GM20431 (cell line): ENCODE data around the gene NR2F2.

ENCODE experiments used
- in situ Hi-C: fragments of 300-500 bp; cut with MseI, MboI; formaldehyde crosslinking; loops from one replicate; pipeline ENCODE4 v1.15.0; 2020; ENCODE audit warnings: low sequenced_read_pairs; ENCODE audit not compliant: unreplicated experiment

The NR2F2 gene

DNA sequence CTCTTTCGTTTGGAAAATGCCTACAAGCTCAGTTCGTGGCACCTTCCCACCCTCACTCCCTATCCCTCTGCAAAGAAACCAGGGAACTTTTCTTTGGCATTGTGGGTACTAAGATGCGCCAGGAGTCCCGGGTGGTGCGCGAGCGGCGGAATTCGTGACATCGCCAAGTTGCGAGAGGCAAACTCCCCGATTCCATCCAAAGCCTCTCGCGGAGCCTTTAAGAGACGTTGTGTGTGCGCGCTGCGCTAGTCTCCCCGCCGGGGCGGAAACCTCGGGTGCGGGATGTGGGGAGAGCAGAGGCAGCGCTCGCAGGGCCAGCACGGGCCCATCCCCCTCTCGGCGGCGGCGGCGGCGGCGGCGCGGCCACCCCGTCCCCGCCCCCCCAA lies 443 bp upstream of the NR2F2 start:
- in situ Hi-C loops, result no loop called here

DNA sequence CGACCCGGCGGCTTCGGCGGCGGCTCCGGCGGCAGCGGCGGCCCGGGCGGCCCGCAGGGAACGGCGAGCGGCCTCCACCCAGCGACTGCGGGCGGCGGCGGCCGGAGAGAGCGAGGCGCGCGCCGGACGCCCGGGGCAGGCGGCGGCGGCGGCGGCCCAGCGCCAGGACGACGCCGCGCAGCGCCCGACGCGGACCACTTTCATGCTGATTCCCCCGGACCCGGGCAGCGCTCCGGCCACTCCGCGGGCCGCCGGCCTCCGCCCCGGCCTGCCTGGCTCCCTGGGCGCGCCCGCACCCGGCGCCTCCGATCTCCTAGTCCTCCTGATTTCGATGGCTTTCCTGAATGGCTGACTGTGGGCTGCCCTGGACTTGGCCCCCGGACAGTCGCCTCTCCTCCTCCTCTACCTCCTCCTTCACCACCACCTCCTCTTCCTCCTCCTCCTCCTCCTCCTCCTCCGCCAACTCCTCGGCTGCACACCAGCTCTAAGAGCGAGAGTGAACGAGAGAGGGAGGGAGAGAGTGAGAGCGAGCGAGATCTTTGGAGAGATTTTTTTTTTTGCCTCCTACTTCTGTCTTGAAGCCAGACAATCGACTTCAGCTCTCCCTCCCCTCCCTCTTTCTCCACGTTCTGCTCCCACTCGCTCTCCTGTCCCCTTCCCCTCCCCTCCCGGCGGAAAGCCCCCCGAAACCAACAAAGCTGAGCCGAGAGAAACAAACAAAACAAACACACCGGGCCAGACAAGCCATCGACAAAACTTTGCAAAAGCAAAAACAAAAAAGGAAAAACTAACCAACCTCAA lies 844 bp downstream of the NR2F2 start:
- in situ Hi-C loops, result no loop called here

DNA sequence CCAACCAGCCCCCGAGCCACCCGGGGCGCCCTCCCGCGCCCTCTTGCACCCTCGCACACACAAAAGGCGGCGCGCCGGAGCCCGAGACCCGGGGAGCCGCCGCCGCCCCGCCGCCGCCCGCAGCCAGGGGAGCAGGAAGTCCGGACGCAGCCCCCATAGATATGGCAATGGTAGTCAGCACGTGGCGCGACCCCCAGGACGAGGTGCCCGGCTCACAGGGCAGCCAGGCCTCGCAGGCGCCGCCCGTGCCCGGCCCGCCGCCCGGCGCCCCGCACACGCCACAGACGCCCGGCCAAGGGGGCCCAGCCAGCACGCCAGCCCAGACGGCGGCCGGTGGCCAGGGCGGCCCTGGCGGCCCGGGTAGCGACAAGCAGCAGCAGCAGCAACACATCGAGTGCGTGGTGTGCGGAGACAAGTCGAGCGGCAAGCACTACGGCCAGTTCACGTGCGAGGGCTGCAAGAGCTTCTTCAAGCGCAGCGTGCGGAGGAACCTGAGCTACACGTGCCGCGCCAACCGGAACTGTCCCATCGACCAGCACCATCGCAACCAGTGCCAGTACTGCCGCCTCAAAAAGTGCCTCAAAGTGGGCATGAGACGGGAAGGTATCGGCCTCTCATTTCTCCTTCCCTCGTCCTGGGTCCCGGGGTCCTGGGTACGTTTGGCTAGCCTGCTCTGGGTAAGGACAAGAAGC lies 1.6 kb downstream of the NR2F2 start:
- in situ Hi-C loops, result no loop called here

DNA sequence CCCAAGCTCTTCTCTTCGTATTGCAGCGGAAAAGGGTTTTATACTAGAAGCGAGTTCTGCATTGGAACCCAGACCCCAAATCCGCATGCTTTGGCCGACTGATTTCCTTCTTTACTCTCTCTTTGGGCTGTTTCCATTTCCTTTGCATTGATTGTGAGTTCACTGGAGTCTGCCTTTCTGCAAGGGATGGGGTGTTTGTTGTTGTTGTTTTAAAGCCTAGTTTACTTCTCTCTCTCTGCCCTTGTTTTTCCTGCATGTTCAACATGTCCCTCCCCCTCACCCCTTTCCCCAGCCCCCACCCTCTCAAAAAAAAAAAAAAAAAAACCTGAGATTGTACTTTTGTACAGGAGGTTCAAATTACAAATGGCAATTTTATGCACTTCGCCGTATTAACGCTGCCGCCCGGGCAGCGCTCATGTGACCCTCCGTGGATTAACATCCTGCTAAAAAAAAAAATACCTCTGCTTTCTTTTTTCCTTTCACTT lies 2.2 kb downstream of the NR2F2 start:
- in situ Hi-C loops, result no loop called here

DNA sequence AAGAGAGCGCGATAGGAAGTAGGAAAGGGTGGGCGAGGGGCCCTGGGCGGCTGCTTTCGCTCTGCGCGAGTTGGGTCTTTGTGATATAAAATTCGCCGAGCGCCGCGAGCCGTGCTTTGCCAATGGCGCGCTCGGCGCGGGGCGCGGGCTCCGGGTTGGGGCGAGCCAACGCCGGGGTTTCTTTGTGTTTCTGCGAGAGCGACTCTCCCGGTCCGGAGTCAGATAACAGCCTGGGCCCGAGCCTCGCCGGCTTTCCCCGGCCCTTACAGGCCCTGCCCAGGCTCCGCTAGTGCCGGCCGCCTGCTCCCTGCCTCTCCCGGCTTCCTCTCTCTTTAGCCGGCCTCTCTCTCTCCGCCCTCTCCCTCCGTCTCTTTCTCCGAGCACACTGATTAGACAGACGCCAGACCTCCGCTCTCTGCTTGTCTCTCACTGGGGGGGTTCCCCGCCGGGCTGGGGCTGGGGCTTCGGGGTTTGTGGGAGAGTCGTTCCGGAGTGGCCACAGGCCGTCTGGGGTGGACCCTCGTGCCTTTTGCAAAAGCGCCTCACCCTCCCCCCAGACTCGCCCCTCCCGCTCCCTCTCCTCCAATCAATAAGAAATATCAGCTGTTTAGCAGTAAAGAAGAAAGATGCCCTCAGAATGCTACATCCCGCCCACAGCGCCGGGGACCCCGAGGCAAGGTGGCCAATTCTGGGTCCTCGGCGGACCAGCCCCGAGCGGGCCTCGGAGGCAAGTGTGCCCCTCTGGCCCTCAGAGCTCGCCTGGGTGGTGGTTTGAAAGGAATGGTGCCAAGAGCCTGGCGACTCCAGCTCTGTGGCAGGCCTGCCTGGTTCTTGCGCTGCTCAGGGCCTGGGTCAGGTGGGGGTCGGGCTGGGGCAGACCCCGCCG lies 2.9 kb downstream of the NR2F2 start:
- in situ Hi-C loops, result no loop called here

DNA sequence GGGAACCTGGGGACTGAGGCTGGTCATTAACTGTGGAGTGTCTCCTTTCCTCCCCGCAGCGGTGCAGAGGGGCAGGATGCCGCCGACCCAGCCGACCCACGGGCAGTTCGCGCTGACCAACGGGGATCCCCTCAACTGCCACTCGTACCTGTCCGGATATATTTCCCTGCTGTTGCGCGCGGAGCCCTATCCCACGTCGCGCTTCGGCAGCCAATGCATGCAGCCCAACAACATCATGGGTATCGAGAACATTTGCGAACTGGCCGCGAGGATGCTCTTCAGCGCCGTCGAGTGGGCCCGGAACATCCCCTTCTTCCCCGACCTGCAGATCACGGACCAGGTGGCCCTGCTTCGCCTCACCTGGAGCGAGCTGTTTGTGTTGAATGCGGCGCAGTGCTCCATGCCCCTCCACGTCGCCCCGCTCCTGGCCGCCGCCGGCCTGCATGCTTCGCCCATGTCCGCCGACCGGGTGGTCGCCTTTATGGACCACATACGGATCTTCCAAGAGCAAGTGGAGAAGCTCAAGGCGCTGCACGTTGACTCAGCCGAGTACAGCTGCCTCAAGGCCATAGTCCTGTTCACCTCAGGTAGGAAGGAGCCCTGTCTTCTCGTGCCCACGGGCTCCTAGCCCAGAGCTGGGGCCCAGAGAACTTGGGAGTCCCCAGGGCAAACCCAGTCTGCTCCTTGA lies 3.7 kb downstream of the NR2F2 start:
- in situ Hi-C loops, result no loop called here

DNA sequence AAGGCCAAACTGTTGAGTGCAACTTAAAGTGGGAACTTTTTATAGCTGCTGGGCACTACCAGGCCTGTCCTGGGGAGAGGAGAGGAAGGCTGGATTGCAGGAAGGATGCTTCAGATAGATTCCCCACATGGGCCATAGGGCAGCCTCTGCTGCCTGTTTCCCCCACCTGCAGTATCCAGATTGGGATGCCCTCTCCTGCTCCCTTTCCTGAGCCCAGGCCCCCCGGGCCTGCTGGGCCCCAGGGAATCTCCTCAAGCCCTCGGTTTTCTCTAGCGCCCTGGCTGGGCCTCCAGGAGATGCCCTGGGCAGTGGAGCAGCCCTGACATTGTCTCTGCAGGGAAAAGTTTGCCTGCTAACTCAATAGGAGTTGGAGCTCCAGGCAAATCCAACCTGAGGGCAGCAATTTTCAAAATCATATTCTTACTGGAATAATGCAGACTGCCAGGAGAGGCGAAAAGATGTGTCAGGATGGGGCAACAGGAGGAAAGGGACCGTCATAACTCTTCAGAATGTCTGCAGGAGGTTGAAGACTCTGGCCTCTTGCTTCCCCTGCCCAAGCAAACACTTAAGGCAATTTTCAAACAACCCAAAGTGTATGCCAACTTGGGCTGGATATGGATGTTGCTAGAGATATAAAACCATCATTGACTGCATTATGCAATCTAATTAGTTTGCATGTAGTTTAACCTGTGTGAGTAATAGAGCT lies 4.4 kb downstream of the NR2F2 start:
- in situ Hi-C loops, result no loop called here

DNA sequence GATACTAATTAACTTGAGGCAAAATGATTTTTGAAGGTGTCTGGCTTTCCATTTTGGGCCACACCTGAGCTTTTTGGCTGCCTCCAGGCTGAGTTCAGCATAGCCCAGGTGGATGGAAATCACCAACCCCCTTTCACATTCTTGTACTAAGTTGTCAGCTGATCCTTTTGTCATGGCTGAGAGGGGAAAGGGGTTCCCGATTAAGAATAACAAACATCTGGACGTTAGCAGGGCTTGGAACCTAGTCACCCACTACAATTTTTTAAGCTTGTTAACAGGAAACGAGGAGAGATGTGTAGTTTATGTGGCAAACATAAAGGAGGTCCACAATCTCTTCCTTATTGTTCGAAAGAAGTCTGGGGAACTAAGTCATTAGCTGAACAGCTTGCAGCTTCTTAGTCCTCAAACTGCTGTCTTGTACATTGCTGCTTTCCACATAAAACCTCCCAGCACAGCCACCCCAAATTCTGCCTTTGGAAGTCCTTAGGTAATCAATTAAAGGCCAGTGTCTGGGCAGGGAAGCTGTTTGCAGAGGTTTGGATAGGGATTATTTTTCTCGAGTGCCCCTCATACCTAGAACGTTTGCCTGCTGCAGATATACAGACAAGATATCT lies 5.0 kb downstream of the NR2F2 start:
- in situ Hi-C loops, result no loop called here

DNA sequence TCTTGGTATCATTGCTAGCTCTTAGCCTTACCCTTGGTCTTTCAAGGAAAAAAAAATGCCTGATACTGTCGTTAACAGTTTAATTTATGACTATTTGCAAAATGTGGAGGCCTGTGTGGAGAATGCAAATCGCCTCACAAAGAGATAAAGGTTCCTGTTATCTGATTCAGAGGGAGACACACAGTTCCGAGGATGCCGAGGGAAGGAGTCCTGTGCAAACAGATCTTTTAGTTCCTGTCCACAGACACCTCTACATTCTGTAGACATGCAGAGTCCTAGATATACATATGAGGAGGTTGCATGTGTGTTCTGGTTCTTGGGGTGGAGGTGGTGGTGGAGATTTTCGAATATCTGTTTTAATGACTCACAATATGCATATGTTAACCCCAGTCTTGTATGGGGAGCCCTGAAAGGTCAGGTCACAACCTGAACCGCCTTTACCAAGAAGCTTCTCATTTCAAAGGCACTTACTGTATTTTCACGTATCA lies 5.7 kb downstream of the NR2F2 start:
- in situ Hi-C loops, result no loop called here

DNA sequence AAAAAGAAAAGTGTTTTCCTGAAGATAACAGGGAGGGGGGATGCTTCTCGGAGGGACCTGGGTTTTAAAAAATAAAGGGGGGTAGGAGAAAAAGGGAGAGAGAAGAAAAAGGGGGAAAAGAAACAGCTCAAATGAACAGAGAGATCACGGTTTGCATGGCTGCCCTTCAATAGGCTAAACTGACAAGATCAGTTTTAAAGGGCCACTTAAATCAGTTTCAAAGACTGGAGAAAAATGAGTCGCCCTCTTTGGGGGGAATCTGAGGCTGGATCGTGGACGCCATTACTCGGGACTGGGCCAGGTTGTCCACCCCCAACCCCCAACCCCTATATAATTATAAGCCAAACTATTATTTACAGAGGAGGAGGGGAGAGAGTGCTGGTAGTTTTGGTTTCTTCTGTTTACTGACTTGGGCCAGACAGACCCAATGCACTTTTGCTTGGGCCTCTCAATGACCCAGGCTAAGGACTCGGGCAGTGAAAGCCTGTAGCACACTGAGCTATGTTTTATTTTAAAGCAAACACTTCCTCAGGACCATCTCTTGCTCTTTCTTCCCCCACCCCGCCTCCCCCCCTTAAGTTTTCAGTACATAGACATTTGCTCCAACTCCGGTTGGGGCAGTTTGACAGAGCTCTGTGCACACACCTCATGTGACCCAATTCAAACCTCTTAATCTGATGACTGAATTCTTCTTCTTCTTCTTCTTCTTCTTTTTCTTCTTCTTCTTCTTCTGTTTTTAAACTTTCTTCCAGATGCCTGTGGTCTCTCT lies 6.3 kb downstream of the NR2F2 start:
- in situ Hi-C loops, result no loop called here

DNA sequence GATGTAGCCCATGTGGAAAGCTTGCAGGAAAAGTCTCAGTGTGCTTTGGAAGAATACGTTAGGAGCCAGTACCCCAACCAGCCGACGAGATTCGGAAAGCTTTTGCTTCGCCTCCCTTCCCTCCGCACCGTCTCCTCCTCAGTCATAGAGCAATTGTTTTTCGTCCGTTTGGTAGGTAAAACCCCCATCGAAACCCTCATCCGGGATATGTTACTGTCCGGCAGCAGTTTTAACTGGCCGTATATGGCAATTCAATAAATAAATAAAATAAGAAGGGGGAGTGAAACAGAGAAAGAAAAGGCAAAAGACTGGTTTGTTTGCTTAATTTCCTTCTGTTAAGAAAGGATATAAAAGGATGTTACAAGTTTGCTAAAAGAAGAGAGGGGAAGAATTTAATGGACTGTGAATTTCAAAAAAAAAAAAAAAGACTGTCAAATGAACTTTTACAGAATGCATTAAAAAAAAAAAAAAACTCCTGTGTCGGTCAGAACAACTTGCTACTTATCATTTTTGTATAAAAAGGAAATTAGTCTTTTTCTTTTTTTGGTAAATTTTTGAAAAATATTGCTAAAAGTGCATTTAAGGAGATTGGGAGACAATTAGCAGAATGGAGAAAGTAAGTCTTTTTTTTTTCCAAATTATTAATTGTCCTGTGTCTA lies 7.0 kb downstream of the NR2F2 start:
- in situ Hi-C loops, result no loop called here

DNA sequence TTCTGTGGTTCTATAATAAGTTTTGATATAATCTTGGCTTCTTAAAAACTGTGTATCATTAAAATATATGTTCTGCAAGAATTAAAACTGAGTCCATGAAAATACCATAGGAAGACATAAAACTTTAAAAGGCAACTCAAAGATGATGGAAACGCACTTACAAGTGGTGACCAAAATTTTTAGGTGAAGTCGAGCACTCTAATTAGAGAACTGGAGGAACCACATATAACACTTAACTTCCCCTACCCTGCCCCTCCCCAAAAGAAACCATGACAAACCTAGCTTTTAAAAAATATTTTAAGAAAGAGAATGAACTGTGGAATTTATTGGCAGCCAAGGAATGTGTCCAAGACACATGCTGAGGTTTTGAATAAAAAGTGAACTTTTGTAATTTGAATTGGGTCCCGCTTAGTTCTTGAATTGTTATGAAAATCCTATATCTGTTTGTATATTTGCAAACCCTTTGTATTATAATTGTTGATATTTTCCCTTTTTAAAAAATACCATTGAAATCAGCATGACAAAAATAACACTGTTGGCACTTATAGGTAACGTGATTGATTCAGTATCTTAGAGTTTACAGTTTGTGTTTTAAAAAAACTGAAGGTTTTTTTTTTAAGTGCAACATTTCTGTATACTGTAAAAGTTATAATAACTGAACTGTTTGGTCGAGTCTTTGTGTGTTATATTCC lies 7.7 kb downstream of the NR2F2 start:
- in situ Hi-C loops, result no loop called here

DNA sequence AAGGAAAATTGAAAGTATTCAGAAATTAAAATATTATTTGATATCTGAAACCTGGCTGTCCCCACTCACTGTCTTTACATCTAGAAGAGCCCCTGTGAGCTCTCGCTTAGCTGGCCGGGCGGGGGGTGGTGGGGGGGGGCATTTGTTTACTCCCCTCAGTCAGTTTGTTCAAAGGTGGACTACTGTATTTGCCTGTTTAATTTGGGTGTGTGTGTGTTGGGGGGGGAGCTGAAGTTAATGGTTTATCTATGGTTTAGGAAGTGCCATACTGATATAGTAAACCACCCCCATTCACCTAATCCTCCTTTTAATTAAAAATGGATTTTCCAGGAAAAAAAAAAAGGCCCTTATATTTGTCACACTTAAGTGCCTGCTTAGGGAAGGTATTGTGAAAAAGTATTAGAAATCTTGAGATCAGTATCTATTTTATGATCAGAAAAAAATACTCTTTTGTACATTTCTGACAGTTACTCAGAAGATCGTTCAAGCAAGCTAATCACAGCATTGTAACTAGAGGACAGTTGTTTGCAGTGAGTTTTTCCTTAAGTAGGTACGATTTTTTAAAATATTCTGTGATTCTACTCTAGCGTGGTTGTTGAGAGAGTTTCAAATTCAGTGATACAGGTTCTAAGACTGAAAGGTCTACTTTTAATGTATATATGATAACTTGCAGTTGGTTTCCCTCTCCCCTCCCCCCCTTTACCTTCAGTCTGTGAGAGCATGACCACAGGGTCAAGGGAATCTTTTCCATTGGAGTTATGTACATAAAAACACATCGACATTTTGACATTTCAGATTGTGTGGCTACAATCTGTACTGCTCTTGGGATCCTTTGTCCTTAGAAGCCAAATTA lies 8.5 kb downstream of the NR2F2 start:
- in situ Hi-C loops, result no loop called here

DNA sequence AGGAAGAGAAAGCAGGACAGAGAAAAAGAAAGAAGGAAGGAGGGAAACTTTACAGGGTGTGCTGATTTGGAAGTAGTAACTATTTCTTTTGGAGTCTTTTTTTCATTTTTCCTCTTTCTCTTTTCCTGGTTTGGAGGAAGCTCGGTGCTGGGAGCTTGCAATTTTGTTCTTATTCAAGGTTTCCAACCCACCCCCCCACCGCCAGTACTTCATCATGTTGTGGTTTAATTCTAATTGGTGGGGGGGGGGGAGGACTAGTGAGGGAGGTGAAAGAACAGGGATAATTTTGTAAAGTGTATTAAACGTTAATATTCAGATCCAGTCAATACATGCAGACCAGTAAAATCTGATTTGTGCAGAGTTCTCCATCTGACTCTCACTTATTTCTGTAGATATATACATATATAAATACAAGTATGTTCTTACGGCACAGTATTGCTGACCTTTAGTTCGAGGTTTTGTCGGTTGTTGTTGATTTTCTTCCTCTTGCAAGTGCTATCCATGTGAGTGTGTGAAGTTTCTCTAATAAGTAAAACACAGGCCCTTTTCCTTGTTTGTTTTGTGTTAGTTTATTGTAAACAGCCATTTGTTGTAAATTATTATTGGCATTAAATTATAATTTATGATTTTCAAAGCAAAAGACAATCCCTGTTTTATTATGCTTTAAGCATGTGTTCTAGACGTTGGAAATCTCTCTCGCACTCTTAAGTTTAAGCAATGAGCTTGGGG lies 9.3 kb downstream of the NR2F2 start:
- in situ Hi-C loops, result no loop called here

DNA sequence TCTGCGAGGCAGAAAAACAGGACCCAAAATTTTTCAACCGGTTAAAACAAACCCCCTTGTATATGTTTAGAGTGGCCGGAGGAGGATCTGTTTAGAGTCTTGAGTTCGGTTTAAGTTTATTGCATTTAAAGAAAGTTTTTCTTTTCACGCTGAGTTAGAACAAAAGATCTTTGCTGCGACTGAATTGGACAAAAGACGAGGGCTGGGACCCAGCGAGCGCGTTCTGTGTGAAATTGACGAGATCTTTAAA lies 9.8 kb downstream of the NR2F2 start:
- in situ Hi-C loops, result no loop called here
